Heart right ventricle (tissue), 16 donors: ENCODE data around the gene CRYBG1. TPM values are rescaled to one million over a fixed set of nuclear protein-coding genes. Genes with fewer than 3 reads are reported as not detected.
"Not testable (repeated sequence)": the region's sequence is repeated elsewhere in the genome, so short reads cannot be mapped to it uniquely, and the experiment has no call there.

Source experiments
- ATAC-seq, 8 donors: fragments of 200-7000 bp; cut with Tn5 transposase; one replicate each; pipeline ENCODE4 v1.9.1; 2020; ENCODE audit warnings: mild to moderate bottlenecking in 8 of 8, moderate library complexity in 8 of 8, moderate number of reproducible peaks in 1 of 8
- DNase-seq, 2 donors: peaks; one replicate each; pipeline ENCODE4 v3.0.0-alpha.2; 2020
- H3K27ac ChIP-seq, 10 donors: fragments of 200-600 bp; sonication (generic) in 2 of 10; one replicate each; pipeline versions ENCODE4 v1.5.0 to v1.8.0; 2020 to 2022; ENCODE audit warnings: mild to moderate bottlenecking in 3 of 10
- H3K27me3 ChIP-seq, 7 donors: fragments of 200-600 bp; one replicate each; pipeline ENCODE4 v1.8.0; 2021 to 2022; ENCODE audit warnings: mild to moderate bottlenecking in 2 of 7
- H3K36me3 ChIP-seq, 9 donors: fragments of 200-600 bp; sonication (generic) in 1 of 9; one replicate each; pipeline versions ENCODE4 v1.5.0 to v1.8.0; 2020 to 2022; ENCODE audit warnings: mild to moderate bottlenecking in 2 of 9
- H3K4me1 ChIP-seq, 9 donors: fragments of 200-600 bp; sonication (generic) in 1 of 9; one replicate each; pipeline versions ENCODE4 v1.5.0 to v1.8.0; 2020 to 2022; ENCODE audit warnings: mild to moderate bottlenecking in 4 of 9
- H3K4me3 ChIP-seq, 10 donors: fragments of 200-600 bp; sonication (generic) in 2 of 10; one replicate each; pipeline versions ENCODE4 v1.5.0 to v1.8.0; 2020 to 2022; ENCODE audit warnings: mild to moderate bottlenecking in 7 of 10, moderate library complexity in 2 of 10
- H3K9me3 ChIP-seq, 11 donors: fragments of 200-600 bp in 10 of 11; sonication (generic) in 2 of 11; one replicate each; pipeline versions ENCODE4 v1.5.0 to v1.8.0; 2013 to 2022; ENCODE audit warnings: mild to moderate bottlenecking in 2 of 11, control low read depth in 1 of 11, moderate library complexity in 1 of 11
- WGBS, 2 donors: extraction: QIAGEN DNeasy Blood & Tissue Kit; methylation state at CpG; one replicate each; pipeline ENCODE4 v1.1.7; 2013; ENCODE audit warnings: inconsistent platforms in 1 of 2; 5-methylcytosine and 5-hydroxymethylcytosine counted together
- intact Hi-C, 10 donors: fragments of 100-400 bp; cut with DNase I; formaldehyde crosslinking; loops; one replicate each; pipeline versions ENCODE4 v1.11.1 to v1.14.2; 2022
- polyA plus RNA-seq, 2 donors: library from polyadenylated mRNA; stranded (reverse); fragments of 200-250 nt; gene quantifications; one replicate each; pipeline ENCODE4 v1.2.3, GENCODE V29; 2013
- total RNA-seq, 10 donors: library from RNA; stranded (reverse); fragmentation: NEBNext Ultra II Directional in 3 of 10; extraction: Animal tissue kit (Norgen Biotek cat#: 25700) in 3 of 10; gene quantifications; one replicate each; pipeline versions ENCODE4 v1.2.1 to v1.2.4, GENCODE V29; 2021 to 2023
- TF ChIP-seq, protein P1 (sequence below), 9 donors: fragments of 200-600 bp; sonication (generic) in 2 of 9; IDR thresholded peaks; one replicate each; pipeline versions ENCODE4 v1.5.0 to v1.8.0; 2021 to 2022; ENCODE audit warnings: antibody characterized with exemption in 9 of 9, mild to moderate bottlenecking in 5 of 9, moderate library complexity in 1 of 9
- donor health status: Arrhythmogenic right ventricular cardiomyopathy.
- donor health status: ischemic (EF 13 %, LVEDD 7.1; RV severe dilation, severe dysfunction).
- donor health status: healthy with polysubstance abuse.
- donor health status: DM: no; HTN: yes; CAD: no.
- donor health status: DM: no; HTN: no; CAD: no.
- donor health status: ischemic (EF 25% LVEDD 6.9; RV normal size, moderate dysfunction).
- donor health status: ischemic (EF 25% LVEDD 5.7; RV mildly dilated, moderate dysfunction).
- donor health status: healthy.
- donor health status: DM: yes; HTN: yes; CAD: no.
- donor health status: Ischemic cardiomyopathy.
- donor health status: ischemic (EF 35%, LVEDD 5.7; RV mildly dilated, moderate dysfunction).
- donor health status: nonischemic (EF 11% LVEDD 7.7; RV severe dilation, severe dysfunction).
- donor health status: DM: yes; HTN: yes; CAD: no.
- donor health status: PGD.
- donor health status: ischemic (EF 29% LVEDD 5.4; RV normal size, mild dysfunction).
- donor health status: nonischemic (EF 23%, LVEDD 6.1; RV moderate dilation, normal function).

The CRYBG1 gene
- total and polyA plus RNA-seq, 12 donors, result 0.64 to 9.4 (median 1.5) TPM

DNA sequence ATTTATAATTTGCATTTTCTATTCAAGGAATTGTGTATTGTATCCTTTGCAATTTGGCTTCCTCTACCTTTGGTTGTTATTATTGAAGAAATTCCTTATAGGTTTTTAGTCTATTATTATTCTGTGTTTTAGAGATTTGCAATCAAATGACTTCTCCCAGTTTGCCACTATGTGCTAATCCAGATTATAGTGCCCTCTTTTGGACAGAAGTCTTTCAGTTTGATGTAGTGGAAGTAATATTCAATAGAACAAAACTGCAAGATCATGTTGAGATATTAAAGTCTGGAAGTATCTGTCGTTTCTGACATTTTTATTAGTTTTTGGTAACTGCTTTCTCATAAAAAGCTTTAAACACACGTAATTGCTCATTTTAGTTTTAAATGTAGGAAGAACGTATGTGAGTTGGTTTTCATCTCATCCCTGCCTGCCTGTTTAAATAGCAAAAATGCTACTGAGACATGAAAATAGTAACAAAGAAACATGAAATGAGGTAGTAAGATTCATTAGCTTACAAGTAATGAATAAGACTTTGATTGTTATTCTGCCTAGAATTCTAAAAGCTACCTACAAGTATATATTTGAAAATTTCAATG is 195.9 kb downstream of the CRYBG1 start:
- DNase-seq (no peak), ATAC-seq (no peak)
- Histone ChIP-seq H3K9me3 (no peaks in the 10 kb centered on the region), H3K36me3 (peaks cover 0 to 94% (median 0%) of the 10 kb centered on the region in 9 donors), H3K4me3 (no peak overlapping the region), H3K27me3 (no peaks in the 10 kb centered on the region), H3K27ac (no peak overlapping the region), H3K4me1 (peaks cover 0 to 14% (median 0%) of the 10 kb centered on the region in 9 donors)
- TF ChIP-seq, protein P1, sequence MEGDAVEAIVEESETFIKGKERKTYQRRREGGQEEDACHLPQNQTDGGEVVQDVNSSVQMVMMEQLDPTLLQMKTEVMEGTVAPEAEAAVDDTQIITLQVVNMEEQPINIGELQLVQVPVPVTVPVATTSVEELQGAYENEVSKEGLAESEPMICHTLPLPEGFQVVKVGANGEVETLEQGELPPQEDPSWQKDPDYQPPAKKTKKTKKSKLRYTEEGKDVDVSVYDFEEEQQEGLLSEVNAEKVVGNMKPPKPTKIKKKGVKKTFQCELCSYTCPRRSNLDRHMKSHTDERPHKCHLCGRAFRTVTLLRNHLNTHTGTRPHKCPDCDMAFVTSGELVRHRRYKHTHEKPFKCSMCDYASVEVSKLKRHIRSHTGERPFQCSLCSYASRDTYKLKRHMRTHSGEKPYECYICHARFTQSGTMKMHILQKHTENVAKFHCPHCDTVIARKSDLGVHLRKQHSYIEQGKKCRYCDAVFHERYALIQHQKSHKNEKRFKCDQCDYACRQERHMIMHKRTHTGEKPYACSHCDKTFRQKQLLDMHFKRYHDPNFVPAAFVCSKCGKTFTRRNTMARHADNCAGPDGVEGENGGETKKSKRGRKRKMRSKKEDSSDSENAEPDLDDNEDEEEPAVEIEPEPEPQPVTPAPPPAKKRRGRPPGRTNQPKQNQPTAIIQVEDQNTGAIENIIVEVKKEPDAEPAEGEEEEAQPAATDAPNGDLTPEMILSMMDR (IDR thresholded peaks at IDR 0.05), result peak in 6 of 9 donors; percentile 34 to 65 (median 47)
- intact Hi-C loops, result loop anchor here in 1 of 10 donors (5.0 kb wide), 1 partner anchor 219 kb away; no protein-coding TSS in a partner anchor
- 72 to 80% methylated on average over 3 of the region's 3 CpGs for WGBS, 2 donors

DNA sequence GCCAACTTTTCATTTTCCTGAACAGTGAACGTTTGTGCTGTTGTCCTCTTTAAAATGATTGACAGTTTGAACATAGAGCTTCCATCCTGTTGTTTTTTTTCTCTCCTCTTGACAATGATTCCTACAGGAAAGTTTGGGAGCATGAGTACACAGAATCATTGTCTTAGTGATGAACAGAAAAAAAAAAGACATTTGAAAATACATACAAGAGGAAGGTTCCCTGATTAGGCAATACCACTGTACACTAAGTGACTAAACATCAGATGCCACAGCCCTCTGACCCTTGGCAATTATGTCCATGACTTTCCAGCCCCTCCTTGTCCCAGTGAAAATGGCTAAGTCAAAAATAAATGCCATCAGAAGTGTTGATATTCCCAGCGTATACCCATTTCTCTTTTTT is 197.3 kb downstream of the CRYBG1 start:
- H3K27me3 ChIP-seq, result no peaks in the 10 kb centered on the region
- peaks cover 0 to 87% (median 0%) of the 10 kb centered on the region in 9 donors for H3K36me3 ChIP-seq
- intact Hi-C loops, result loop anchor here in 1 of 10 donors (5.0 kb wide), 1 partner anchor 221 kb away; no protein-coding TSS in a partner anchor
- TF ChIP-seq, protein P1 (IDR thresholded peaks at IDR 0.05), result no peak
- ATAC-seq (no peak), DNase-seq (no peak)
- peaks cover 0 to 27% (median 0%) of the 10 kb centered on the region in 9 donors for H3K4me1 ChIP-seq
- H3K27ac ChIP-seq, result no peak overlapping the region
- no peak overlapping the region for H3K4me3 ChIP-seq
- H3K9me3 ChIP-seq, result no peaks in the 10 kb centered on the region
- WGBS, 2 donors, result 63 to 65% methylated on average over 2 of the region's 2 CpGs

DNA sequence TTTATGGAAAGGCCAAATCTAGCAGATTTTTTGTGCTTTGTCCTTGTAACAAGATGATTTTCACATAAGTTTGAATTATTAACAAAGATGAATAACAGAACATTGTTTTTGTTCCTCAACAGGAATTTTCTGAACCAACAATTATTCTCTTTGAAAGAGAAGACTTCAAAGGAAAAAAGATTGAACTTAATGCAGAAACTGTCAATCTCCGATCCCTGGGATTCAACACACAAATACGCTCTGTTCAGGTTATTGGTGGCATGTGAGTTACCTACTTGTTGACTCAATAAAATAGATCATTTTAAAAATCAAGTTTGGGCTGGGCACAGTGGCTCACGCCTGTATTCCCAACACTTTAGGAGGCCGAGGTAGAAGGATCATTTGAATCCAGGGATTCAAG is 197.8 kb downstream of the CRYBG1 start:
- DNase-seq, result no peak
- Histone ChIP-seq H3K27ac (no peak overlapping the region), H3K9me3 (no peaks in the 10 kb centered on the region), H3K4me1 (peaks cover 0 to 28% (median 0%) of the 10 kb centered on the region in 9 donors), H3K4me3 (no peak overlapping the region), H3K27me3 (no peaks in the 10 kb centered on the region), H3K36me3 (peaks cover 0 to 87% (median 0%) of the 10 kb centered on the region in 9 donors)
- no peak for ATAC-seq
- WGBS, 2 donors, result 98 to 99% methylated on average over 4 of the region's 4 CpGs
- TF ChIP-seq, protein P1 (IDR thresholded peaks at IDR 0.05), result no peak
- intact Hi-C loops, result loop anchor here in 1 of 10 donors (5.0 kb wide), 1 partner anchor 221 kb away; no protein-coding TSS in a partner anchor

DNA sequence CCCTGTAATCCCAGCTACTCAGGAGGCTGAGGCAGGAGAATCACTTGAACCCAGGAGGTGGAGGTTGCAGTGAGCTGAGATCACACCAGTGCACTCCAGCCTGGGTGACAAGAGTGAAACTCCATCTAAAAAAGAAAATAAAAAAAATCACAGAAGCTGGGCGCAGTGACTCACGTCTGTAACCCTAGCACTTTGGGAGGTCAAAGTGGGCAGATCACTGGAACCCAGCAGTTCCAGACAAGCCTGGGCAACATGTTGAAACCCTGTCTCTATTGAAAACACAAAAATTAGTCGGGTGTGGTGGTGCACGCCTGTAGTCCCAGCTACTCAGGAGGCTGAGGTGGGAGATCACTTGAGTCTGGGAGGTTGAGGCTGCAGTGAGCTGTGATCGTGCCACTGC is 199.1 kb downstream of the CRYBG1 start:
- not testable (repeated sequence) for DNase-seq, H3K27me3 ChIP-seq, H3K9me3 ChIP-seq, H3K27ac ChIP-seq, H3K4me3 ChIP-seq, ATAC-seq
- intact Hi-C loops, result loop anchor here in 4 of 10 donors (5.0 to 10.0 kb wide), 4 partner anchors 112 to 1125 kb away; no protein-coding TSS in a partner anchor
- WGBS, 2 donors, result 95% methylated on average over 5 of the region's 5 CpGs
- Histone ChIP-seq H3K36me3 (peaks cover 0 to 87% (median 0%) of the 10 kb centered on the region in 9 donors), H3K4me1 (peaks cover 0 to 28% (median 0%) of the 10 kb centered on the region in 9 donors)
